Kidney epithelial cell (primary cell): ENCODE measurements around the gene AICDA. TPM values are rescaled to one million over a fixed set of nuclear protein-coding genes. Genes with fewer than 3 reads are reported as not detected.
"Not testable (repeated sequence)": the region's sequence is repeated elsewhere in the genome, so short reads cannot be mapped to it uniquely, and the experiment has no call there.

Source experiments
- DNase-seq: peaks from one replicate; pipeline ENCODE4 v3.0.0-alpha.2; 2010; ENCODE audit warnings: low read depth
- H3K27me3 ChIP-seq: 2 replicates; pipeline ENCODE4 v1.6.0; 2011; ENCODE audit warnings: low read length; ENCODE audit not compliant: control insufficient read depth, insufficient read depth
- H3K36me3 ChIP-seq: 2 replicates; pipeline ENCODE4 v1.5.1; 2011; ENCODE audit warnings: low read length; ENCODE audit not compliant: control insufficient read depth, insufficient read depth
- H3K4me3 ChIP-seq: 2 replicates; pipeline ENCODE4 v1.5.1; 2011; ENCODE audit warnings: low read depth, mild to moderate bottlenecking, control low read depth, low read length
- CTCF ChIP-seq: IDR thresholded peaks from 2 replicates; pipeline ENCODE4 v1.5.1; 2011; ENCODE audit warnings: mild to moderate bottlenecking, moderate library complexity, low read length, control low read depth, inconsistent platforms; ENCODE audit not compliant: insufficient read depth, poor library complexity, severe bottlenecking
- total RNA-seq: library from RNA; depleted of rRNA; stranded (reverse); fragments of >200 nt; gene quantifications from 2 replicates; pipeline ENCODE4 v1.2.3, GENCODE V29; 2015

AICDA gene
- total RNA-seq, 1 donor from 2014 or later: 1.3 TPM

- TF ChIP-seq CTCF: no peak
- H3K36me3 ChIP-seq: no peaks in the 10 kb centered on the region
- no peak for DNase-seq
- H3K27me3 ChIP-seq: no peaks in the 10 kb centered on the region
- H3K4me3 ChIP-seq: no peak overlapping the region
These were observed 9.4 kb downstream of the AICDA start for GRCh38 chr12:8603286-8603685.

- no peak for TF ChIP-seq CTCF
- no peak for DNase-seq
- no peak overlapping the region for H3K4me3 ChIP-seq
- H3K27me3 ChIP-seq: no peaks in the 10 kb centered on the region
- no peaks in the 10 kb centered on the region for H3K36me3 ChIP-seq
These were observed 16.1 kb downstream of the AICDA start for GRCh38 chr12:8596561-8596960.

GRCh38 chr12:8594072-8594471 lies 18.6 kb downstream of the AICDA start:
- no peak for TF ChIP-seq CTCF
- Histone ChIP-seq H3K4me3 (no peak overlapping the region), H3K36me3 (no peaks in the 10 kb centered on the region), H3K27me3 (no peaks in the 10 kb centered on the region)
- DNase-seq: no peak

- Histone ChIP-seq H3K27me3 (no peaks in the 10 kb centered on the region), H3K36me3 (no peaks in the 10 kb centered on the region), H3K4me3 (no peak overlapping the region)
- no peak for TF ChIP-seq CTCF
- no peak for DNase-seq
These were observed 19.4 kb downstream of the AICDA start for GRCh38 chr12:8593246-8593645.

- H3K36me3 ChIP-seq: no peaks in the 10 kb centered on the region
- H3K27me3 ChIP-seq: no peaks in the 10 kb centered on the region
- no peak for DNase-seq
- H3K4me3 ChIP-seq: no peak overlapping the region
- TF ChIP-seq CTCF: no peak
These were observed 21.7 kb downstream of the AICDA start for GRCh38 chr12:8590842-8591545.

GRCh38 chr12:8589679-8590078 lies 23.0 kb downstream of the AICDA start:
- H3K4me3 ChIP-seq: no peak overlapping the region
- DNase-seq: no peak
- TF ChIP-seq CTCF: no peak

GRCh38 chr12:8584478-8584877 lies 28.2 kb downstream of the AICDA start:
- not testable (repeated sequence) for H3K27me3 ChIP-seq, H3K36me3 ChIP-seq, H3K4me3 ChIP-seq, DNase-seq

More at GRCh38 chr12:8589679-8590078, 23.0 kb downstream of the AICDA start:
- no peaks in the 10 kb centered on the region for H3K27me3 ChIP-seq
- no peaks in the 10 kb centered on the region for H3K36me3 ChIP-seq
